PC-3 (cell line): ENCODE measurements around the gene ZMIZ1.

Experiments used
- EZH2 ChIP-seq: fragments of 300-600 bp; sonication (generic); IDR thresholded peaks from one replicate; pipeline ENCODE4 v1.6.1; 2017; ENCODE audit warnings: antibody characterized with exemption, mild to moderate bottlenecking, low read length; ENCODE audit not compliant: unreplicated experiment
- EZH2phosphoT487 ChIP-seq: fragments of 300-600 bp; sonication (generic); IDR thresholded peaks from 2 replicates; pipeline ENCODE4 v1.6.1; 2018; ENCODE audit warnings: mild to moderate bottlenecking, antibody characterized with exemption, low read length, borderline replicate concordance

DNA sequence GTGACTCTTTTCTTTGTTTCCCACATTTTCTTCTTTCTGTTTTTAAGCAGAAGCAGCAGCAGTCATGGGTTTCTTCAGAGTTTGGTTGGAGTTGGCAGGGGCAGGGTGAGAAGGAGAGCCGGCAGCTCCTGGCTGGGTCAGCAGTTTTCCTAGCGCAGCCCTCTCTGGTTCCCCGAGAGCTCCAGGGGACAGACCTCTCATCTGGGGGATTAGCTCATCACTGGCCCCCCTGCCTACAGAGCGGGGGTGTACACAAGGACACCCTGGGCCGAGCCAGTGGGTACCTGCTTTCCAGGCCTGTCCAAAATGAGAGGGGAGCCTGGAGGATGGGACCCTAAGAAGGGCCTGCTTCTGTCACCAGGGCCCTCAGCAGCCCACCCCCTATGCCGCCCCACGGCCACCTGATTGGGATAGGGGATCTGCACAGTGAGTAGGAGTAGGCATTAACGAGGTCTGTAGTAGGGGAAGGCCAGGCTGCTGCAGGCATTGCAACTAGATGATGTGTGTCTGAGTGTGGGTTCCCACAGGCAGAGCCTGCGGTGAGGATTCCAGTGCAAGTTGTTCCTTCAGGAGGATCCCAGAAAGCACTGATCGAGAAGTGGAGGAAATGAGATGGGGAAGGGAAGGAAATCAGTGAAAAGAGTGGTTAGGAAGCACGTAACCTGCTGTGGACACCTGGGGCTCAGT is 155.6 kb downstream of the ZMIZ1 start:
- no peak for TF ChIP-seq EZH2phosphoT487
- no peak for TF ChIP-seq EZH2
